ENCODE data around the gene IRX4. TPM values are rescaled to one million over a fixed set of nuclear protein-coding genes. Genes with fewer than 3 reads are reported as not detected.

The IRX4 gene
- total and polyA plus RNA-seq, 2 experiments from 2014 or later: 0.82 to 1.7 TPM

GRCh38 chr5:1827886-1828397, 54.8 kb downstream of the IRX4 start (continued):
- no peak for TF ChIP-seq ZNF462 (CRISPR knock-in tag; IDR thresholded peaks at IDR 0.05)

Other genes starting within 250 kb of the IRX4 start
- 47.5 and 79.9 TPM in 2 replicates for gene MRPL36, start 83.1 kb downstream of the IRX4 start, total RNA-seq (2014; rRNA removed; shearing (Covaris generic))
- 143 and 149 TPM in 2 replicates for gene MRPL36, start 83.1 kb downstream of the IRX4 start, polyA plus RNA-seq (2016; fragmentation: Nextera tagmentation; extraction: Ambion mirVana)
- gene NDUFS6, start 81.5 kb downstream of the IRX4 start, total RNA-seq (2014; rRNA removed; shearing (Covaris generic)): 82.1 and 94.8 TPM in 2 replicates
- gene NDUFS6, start 81.5 kb downstream of the IRX4 start, polyA plus RNA-seq (2016; fragmentation: Nextera tagmentation; extraction: Ambion mirVana): 279 and 289 TPM in 2 replicates

Data from GM23338 (cell line).